Measurements from ENCODE around the gene LMLN. TPM values are rescaled to one million over a fixed set of nuclear protein-coding genes. Genes with fewer than 3 reads are reported as not detected.
A peak's percentile ranks its signal among the peaks of the same experiment; 100 is the strongest.

The LMLN gene
- total RNA-seq, 4 donors from 2014 or later, result 9.8 to 12.5 (median 10.9) TPM

- 93 to 95% methylated on average over 15 of the region's 15 CpGs for WGBS, 2 donors
- Histone ChIP-seq H3K27me3 (no peaks in the 10 kb centered on the region), H3K4me3 (replicated peaks in 1 of 3) (no peak overlapping the region), H3K4me1 (no peaks in the 10 kb centered on the region), H3K27ac (no peak overlapping the region), H3K36me3 (no peaks in the 10 kb centered on the region), H3K9me3 (no peaks in the 10 kb centered on the region)
- intact Hi-C loops (cut with DNase I), result no loop called here
- no peak for DNase-seq
- TF ChIP-seq, protein P1, sequence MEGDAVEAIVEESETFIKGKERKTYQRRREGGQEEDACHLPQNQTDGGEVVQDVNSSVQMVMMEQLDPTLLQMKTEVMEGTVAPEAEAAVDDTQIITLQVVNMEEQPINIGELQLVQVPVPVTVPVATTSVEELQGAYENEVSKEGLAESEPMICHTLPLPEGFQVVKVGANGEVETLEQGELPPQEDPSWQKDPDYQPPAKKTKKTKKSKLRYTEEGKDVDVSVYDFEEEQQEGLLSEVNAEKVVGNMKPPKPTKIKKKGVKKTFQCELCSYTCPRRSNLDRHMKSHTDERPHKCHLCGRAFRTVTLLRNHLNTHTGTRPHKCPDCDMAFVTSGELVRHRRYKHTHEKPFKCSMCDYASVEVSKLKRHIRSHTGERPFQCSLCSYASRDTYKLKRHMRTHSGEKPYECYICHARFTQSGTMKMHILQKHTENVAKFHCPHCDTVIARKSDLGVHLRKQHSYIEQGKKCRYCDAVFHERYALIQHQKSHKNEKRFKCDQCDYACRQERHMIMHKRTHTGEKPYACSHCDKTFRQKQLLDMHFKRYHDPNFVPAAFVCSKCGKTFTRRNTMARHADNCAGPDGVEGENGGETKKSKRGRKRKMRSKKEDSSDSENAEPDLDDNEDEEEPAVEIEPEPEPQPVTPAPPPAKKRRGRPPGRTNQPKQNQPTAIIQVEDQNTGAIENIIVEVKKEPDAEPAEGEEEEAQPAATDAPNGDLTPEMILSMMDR (IDR thresholded peaks at IDR 0.05), result no peak
- no peak for TF ChIP-seq POLR2A (IDR thresholded peaks at IDR 0.05)
Observed at GRCh38 chr3:197936819-197937384, 23.1 kb upstream of the LMLN start.

GRCh38 chr3:197940745-197941384 is 19.2 kb upstream of the LMLN start:
- Histone ChIP-seq H3K36me3 (no peaks in the 10 kb centered on the region), H3K4me1 (no peaks in the 10 kb centered on the region), H3K4me3 (replicated peaks in 1 of 3) (no peak overlapping the region), H3K27me3 (no peaks in the 10 kb centered on the region), H3K27ac (no peak overlapping the region), H3K9me3 (no peaks in the 10 kb centered on the region)
- WGBS, 2 donors, result 78 to 91% methylated on average over 1 of the region's 1 CpG
- no peak for DNase-seq
- intact Hi-C loops (cut with DNase I), result no loop called here
- no peak for TF ChIP-seq POLR2A (IDR thresholded peaks at IDR 0.05)
- TF ChIP-seq, protein P1 (IDR thresholded peaks at IDR 0.05), result no peak

DNA sequence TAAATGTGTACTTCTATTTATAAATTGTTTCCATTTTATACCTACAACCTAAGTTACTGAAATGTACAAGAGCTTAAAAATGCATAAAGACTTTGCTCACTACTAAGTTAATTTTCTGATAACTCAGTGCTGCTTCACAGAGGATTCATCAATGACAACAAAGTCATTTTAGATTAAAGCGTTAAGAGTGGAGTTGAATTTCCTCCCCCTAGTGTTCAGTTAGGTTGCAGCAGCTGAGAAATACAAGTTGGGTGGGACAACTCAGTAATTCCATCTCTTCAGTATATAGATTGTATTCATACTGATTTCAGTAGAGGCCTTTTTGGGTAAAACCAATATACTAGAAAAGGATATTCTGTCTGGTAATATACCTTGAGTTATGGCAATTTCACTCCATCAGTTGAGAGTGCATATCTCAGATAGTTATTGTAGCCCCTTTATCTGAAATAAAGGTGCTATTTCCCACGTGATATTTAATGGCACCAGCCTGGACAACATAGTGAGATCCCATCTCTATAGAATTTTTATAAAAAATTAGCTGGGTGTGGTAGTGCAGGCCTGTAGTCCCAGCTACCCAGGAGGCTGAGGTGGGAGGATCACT is 17.0 kb upstream of the LMLN start:
- Histone ChIP-seq H3K9me3 (no peaks in the 10 kb centered on the region), H3K36me3 (no peaks in the 10 kb centered on the region), H3K4me3 (replicated peaks in 1 of 3) (no peak overlapping the region), H3K27me3 (no peaks in the 10 kb centered on the region), H3K4me1 (no peaks in the 10 kb centered on the region), H3K27ac (no peak overlapping the region)
- intact Hi-C loops (cut with DNase I), result no loop called here
- no peak for DNase-seq
- TF ChIP-seq, protein P1 (IDR thresholded peaks at IDR 0.05), result peak in 5 of 6 experiments; percentile 35 to 69 (median 51)
- TF ChIP-seq POLR2A (IDR thresholded peaks at IDR 0.05), result no peak
- 56 to 66% methylated on average over 2 of the region's 2 CpGs for WGBS, 2 donors

DNA sequence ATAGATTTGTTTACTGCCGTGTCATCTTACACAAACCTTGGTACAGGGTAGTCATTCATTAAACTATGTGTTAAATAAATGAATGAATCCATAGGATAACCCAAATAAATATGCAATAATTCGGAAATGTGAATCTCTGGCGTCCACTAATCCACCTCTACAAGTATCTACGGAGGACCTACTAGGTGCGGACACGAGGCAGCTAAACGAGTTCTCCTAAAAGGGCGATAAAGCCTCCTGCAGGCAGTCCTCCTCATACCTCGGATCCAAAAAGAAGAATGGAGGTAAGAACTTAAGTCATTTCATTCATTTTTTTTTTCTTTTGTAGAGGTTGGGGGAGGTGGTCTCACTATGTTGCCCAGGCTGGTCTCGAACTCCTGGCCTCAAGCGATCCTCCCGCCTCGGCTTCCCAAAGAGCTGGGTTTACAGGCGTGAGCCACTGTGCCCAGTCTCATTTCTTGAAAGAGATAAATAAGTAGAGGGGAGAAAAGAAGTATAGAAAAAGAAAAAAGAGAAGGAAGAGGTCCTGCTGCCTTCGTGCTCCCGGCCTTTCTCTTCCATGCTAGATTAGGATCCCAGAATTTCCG is 10.7 kb upstream of the LMLN start:
- H3K9me3 ChIP-seq, result no peaks in the 10 kb centered on the region
- H3K36me3 ChIP-seq, result peaks cover 31 to 32% of the 10 kb centered on the region in 2 donors
- intact Hi-C loops (cut with DNase I), result no loop called here
- WGBS, 2 donors, result 17% methylated on average over 17 of the region's 17 CpGs
- DNase-seq, result peak in 1 of 2 donors; percentile 9
- peak overlapping the region; percentile 19 to 63 (median 19) for H3K4me3 ChIP-seq (replicated peaks in 1 of 3)
- H3K27me3 ChIP-seq, result no peaks in the 10 kb centered on the region
- H3K27ac ChIP-seq, result peak overlapping the region; percentile 74 to 96 (median 91)
- TF ChIP-seq, protein P1 (IDR thresholded peaks at IDR 0.05), result no peak
- TF ChIP-seq POLR2A (IDR thresholded peaks at IDR 0.05), result no peak
- H3K4me1 ChIP-seq, result peaks cover 6 to 27% of the 10 kb centered on the region in 2 donors
